ENCODE data around the gene CIC. TPM values are rescaled to one million over a fixed set of nuclear protein-coding genes. Genes with fewer than 3 reads are reported as not detected.

Gene CIC
- total and polyA plus RNA-seq, 9 of the 15 experiments (the other 6 are each of a cell fraction or from before 2014, with no cell fraction given) = 0.07 to 44.7 (median 8.6) TPM

- TF ChIP-seq ZBTB26 (CRISPR knock-in tag; IDR thresholded peaks at IDR 0.05) (0 out of 2 replicates have a peak, but pooled peaks have one; percentile 14), SUPT5H (IDR thresholded peaks at IDR 0.05) (0 out of 2 replicates have a peak, but pooled peaks have one; percentile 40), ELK1 (CRISPR knock-in tag; IDR thresholded peaks at IDR 0.05) (no peak), ARID2 (IDR thresholded peaks at IDR 0.05) (peak; percentile 79; the same call in 1 of the 2 replicates), SIRT6 (IDR thresholded peaks at IDR 0.05; ENCODE audit: low read depth, low read length) (no peak), TEAD4 (IDR thresholded peaks at IDR 0.05; ENCODE audit: low read length) (no peak), TEAD4 (CRISPR knock-in tag; IDR thresholded peaks at IDR 0.05; ENCODE audit: borderline replicate concordance) (no peak), POLR2B (IDR thresholded peaks at IDR 0.05; ENCODE audit: low read depth, partially characterized antibody) (peak; percentile 43), MTA3 (IDR thresholded peaks at IDR 0.05; ENCODE audit: borderline replicate concordance) (0 out of 2 replicates have a peak, but pooled peaks have one; percentile 13), CREB3L1 (IDR thresholded peaks at IDR 0.05; ENCODE audit: borderline replicate concordance, low read depth) (no peak), CHD1 (IDR thresholded peaks at IDR 0.05; ENCODE audit: low read length) (no peak), DPF2 (IDR thresholded peaks at IDR 0.05) (0 out of 2 replicates have a peak, but pooled peaks have one; percentile 15), HDAC1 (IDR thresholded peaks at IDR 0.05) (peak in 1 of 2 experiments; percentile 31; a peak in 1 of 4 replicates), ZNF76 (CRISPR knock-in tag; IDR thresholded peaks at IDR 0.05; ENCODE audit: borderline replicate concordance) (no peak), NBN (IDR thresholded peaks at IDR 0.05; ENCODE audit: low read depth) (0 out of 2 replicates have a peak, but pooled peaks have one; percentile 33)
Observed at GRCh38 chr19:42279155-42279901, 10.3 kb downstream of the CIC start (continued).
